Lung microvascular endothelial cell (primary cell): ENCODE measurements around the gene NDFIP2. TPM values are rescaled to one million over a fixed set of nuclear protein-coding genes. Genes with fewer than 3 reads are reported as not detected.
A peak's percentile ranks its signal among the peaks of the same experiment; 100 is the strongest.
"Not testable (repeated sequence)": the region's sequence is repeated elsewhere in the genome, so short reads cannot be mapped to it uniquely, and the experiment has no call there.

Experiments used
- DNase-seq, 2 donors: peaks; one replicate each; pipeline versions ENCODE4 v3.0.0 to v3.0.0-alpha.2; 2010; ENCODE audit warnings: low read depth in 2 of 2
- total RNA-seq: library from RNA; depleted of rRNA; stranded (reverse); fragments of >200 nt; gene quantifications from 2 replicates; pipeline ENCODE4 v1.2.1, GENCODE V29; 2014

NDFIP2 gene
- total RNA-seq, 1 donor from 2014 or later = 22.2 TPM

DNA sequence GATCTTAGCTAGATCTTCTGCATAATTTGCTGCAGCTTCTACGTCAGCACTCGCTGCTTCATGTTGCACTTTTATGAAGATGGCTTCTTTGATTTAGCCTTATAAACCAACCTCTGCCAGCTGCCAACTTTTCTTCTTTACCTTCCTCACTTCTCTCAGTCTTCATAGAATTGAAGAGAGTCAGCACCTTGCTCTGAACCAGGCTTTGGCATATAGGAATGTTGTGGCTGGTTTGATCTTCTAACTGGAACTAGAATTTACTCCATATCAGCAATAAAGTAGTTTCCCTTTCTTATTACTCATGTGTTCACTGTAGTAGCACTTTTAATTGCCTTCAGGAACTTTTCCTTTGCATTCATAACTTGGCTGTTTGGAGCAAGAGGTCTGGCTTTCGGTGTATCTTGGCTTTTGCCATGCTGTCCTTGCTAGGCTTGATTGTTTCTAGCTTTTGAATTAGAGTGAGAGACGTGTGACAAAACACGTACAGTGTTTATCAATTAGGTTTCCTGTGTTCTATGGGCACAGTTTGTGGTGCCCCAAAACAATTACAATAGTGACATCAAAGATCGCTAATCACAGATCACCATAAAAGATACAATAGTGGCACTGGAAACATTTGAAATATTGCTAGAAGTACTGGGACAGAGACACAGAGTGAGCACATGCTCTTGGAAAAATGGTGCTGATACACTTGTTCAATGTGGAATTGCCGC lies 50.7 kb downstream of the NDFIP2 start:
- DNase-seq = no peak

DNA sequence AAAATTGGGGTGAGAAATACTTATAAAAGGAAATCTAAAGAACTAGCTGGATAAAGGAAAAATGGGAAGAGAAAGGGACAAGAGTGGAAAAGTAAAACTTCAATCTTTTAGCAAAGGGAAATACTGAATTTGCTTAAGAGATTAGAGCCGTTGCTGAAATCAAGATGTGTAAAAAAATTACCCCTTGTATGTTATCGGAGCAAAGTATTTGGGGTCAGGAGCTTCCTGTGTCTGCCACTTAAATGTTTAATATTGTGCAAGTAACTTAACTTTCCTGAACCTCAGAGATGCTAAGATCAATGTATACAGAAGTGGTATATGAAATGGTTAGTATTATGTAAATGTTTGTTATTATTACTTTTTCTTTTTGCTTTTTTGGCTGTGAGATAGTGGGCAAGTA lies 51.6 kb downstream of the NDFIP2 start:
- no peak for DNase-seq

DNA sequence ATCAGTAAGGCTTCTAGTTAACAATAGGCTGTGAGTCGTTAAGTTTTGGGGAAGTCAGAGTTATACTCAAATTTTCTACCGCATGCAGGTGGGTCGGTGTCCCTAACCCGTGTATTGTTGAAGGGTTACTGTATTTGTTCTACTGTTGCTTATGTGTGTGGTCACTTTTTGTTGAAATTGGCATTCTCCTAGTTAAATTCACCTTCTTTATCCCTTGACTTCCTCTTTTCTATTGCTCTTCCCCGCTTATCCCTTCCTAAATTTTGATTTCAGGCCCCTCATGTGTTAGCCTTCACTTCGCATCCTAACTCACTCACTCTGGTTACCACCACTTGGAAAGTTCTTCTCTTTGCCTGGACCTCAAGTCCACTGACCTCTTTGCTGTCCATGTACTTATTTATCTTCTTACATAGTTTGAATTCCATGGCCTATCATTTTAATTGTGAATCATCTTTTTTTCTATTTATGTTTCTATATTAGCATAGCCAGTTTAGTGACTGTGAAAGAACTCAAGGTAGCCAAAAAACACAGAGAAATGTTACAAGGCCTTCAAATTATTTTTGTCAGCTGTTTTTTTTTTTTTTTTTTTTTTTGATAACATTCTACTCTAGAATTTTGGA lies 52.9 kb downstream of the NDFIP2 start:
- no peak for DNase-seq

DNA sequence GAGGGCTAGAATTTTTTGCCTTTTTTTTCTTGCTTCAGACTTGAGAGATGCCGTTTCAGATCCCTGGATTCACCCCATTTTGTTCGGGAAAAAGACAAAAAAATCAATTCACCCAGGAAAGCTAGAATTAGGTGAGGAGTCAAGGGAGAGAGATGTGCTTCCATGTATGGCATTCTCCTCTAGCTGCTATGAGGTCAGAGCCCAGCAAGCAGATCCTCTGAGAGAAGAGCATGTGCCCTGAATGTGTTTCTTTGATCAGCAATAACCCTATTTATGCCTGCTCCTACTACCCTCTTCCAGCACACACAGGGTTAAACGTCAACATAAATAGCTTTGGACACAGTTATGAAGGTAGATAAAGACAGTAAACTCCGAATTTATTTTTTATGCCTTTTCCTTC lies 53.6 kb downstream of the NDFIP2 start:
- DNase-seq = no peak

DNA sequence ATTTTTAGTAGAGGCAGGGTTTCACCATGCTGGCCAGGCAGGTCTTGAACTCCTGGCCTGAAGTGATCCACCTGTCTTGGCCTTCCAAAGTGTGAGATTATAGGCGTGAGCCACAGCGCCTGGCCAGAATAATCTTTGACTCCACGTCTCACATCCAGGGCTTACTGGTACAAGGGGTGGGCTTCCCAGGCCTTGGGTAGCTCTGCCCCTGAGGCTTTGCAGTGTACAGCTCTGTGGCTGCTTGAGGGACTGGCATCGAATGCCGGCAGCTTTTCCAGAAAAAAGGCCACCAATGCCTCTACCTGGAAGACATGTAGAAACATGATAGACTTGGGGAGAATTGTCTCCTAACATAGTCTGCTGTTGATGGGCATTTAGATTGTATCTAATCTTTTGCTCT lies 57.8 kb downstream of the NDFIP2 start:
- no peak for DNase-seq

DNA sequence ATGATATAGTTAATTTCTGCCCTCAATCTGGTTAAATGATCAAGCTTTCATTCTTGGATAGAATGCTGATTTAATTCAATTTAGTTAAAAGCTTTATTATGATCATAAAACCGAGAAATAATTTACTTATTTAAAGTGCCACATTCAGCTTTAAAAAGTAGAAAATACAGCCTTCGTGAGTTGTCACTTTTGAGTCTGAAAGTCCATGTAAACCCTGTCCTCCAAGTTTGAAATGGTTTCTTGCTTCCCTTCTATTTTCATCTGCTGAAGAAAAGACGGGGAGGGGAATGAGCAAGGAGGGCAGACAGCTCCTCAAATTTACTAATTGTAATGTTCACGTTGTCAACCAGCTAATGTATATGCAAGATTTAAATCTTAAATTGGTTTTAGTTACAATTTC lies 59.5 kb downstream of the NDFIP2 start:
- DNase-seq = no peak

DNA sequence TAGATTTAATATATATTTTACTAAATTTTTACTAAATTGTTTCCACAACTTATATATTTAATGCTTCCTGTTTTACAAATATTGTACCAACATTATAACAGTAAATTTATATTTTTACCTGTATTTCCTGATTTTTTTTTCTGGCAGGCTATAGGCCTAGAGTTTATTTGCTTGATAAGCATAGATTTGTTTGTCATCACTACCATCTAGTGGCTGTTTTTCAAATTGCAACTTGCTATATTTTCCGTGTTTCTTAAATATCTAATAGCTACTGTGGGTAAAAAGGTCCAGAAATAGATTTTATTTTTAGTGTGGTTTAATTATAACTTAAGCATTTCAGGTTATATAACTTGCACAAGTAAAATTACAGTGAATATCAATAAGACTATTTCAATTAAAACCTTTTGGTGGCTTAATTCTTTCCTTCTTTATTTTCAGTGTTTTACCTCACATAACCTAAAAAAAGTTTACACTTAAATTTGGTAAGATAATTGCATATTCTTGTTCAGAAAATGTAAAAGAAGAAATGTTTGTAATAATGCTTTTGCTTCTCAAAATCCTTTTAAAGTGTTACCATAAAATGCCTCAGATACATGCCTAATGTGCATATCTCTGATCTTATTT lies 60.6 kb downstream of the NDFIP2 start:
- peak; percentile 70 to 81 for DNase-seq

DNA sequence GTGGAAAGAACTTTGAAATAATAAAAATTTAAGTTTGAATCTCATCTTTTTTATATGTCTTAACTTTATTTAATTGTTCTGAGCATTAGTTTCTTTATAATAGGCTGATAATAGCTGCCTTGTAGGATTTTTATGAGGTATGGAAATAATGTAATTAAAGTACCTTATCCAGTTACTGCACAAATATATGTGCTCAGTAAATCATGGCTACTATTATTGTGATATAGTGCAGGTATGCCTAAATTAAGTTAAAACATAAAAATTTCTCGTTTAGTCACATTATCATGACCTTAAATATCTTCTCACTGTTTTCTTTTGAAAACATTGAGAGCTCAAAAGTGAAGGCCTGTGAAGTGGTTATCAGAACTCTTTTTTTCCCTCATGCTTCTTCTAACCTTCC lies 62.9 kb downstream of the NDFIP2 start:
- no peak for DNase-seq

DNA sequence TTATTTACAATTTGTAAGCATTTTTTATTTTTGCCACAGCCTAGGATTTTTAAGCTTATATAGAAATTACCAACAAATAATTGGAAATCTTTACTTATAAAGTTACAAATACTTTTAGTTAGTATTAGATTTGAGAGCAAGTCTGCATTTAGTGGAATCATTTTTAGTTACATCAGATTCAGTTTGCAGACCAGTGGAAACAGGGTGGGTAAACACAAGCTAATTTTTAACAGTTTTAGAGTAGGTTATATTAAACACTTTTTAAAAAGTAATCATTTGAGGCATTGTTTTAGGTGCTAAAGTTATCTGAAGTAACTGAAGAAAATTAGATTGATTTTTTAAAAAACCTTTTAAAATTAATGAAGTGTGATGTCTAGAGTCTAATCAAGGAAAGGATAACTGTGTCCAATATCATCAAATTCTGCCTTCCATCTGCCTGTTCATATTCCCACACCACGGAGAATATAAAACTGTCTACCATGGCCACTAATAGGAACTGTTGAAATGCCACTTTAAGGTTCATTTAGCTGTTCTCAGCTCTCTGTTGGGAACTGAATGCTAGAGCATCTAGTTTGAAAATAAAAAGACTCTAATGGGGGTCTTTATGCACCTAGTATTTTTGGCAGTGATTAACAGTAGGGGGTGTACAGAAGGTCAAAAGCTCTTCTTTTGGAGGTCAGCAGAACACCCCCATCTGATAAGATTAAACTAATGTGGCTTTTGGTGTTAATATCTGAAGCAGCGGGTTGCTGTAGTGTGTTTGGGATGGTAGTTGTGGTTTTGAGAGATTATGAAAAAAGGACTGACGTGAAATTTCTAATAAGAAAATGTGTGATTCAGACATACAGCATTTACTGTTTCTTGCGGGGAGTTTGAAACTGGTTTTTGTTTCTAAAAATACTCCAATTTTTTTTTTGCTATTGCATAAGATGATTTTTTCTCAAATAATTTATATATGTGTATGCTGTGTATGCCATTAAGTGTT lies 66.5 kb downstream of the NDFIP2 start:
- DNase-seq = no peak

DNA sequence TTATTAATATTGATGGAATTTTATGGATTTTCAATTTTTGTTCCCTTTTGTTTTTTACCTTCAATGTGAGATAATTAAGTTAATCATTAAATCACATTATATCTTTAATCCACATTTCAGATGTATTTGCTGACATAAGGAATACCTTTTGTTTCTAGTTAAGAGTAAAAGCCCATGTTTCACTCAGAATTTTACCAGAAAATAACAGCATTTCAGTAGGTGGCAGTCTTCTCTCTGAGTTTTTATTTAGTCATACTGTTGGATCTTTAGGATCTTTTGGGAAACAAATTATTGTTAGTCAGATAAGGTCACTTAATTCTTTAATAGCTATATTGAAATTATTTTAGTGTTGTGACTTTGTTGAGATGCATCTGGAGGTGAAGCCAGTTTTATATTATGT lies 67.9 kb downstream of the NDFIP2 start:
- peak in 1 of 2 donors; percentile 15 for DNase-seq

DNA sequence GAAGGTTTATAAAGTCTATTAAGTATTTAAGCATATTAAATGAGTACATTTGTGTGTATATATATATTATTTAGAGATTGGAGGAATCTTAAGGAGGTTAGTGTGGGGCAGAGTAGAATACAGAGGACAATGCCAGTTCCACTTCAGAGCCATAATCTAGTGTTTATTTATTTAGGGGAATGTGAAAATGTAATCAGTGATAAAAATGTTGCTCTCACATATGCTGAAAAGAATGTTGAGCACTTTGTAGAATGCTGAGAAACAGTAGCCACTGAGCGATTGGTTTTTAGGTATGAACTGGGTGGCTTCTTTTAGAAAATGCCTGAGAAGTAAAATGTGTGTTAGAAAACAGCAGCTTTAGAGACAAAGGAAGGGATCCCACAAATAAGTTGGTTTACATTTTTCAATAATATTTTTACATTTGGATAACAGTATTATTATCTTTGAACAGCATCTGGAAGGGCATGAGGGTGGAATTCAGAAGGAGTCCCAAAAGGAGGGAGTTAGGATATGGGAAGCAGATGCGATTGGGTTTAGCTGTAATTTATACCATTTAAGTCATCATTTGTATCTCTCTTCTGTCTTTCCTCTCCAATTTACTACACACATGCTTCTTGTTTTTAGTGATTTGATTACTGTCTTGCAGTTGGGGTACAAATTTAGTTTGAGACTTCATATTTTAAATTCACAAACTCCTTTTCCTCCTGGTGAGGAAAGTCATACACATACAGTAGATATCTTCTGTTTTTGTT lies 68.6 kb downstream of the NDFIP2 start:
- DNase-seq = no peak

DNA sequence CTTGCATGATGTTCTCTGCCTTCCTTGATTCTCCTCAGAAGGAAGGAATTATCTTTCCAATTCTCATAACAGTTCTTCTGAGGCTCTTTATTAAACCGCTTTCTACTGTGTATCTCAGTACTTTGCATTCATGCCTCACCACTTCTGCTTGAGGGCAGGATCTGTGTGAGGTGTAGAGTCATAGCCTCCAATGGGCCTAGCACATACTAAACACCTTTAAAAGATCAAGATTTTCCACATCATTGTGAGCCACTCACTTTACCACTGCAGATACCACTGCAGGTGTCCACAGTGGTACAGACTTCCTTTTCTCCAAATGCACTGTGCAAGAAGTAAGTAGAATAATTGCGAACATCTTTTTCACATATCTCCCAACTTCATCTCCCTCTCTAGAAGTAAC lies 76.7 kb downstream of the NDFIP2 start:
- DNase-seq = no peak

DNA sequence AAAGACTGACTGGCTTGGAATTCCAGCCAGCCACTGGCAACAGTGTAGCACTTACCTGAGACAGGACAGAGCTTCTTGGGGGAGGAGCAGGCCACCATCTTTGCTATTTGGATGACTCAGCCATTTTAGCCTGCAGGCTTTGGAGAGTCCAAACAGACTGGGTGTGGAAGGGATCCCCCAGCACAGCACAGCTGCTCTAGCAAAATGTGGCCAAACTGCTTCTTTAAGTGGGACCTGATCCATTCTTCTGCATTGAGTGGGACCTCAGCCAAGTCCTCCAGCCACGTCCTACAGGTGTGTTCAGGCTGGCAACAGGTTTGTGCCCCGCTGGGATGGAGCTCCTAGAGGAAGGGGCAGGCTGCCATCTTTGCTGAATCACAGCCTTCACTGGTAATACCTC lies 80.0 kb downstream of the NDFIP2 start:
- no peak for DNase-seq

DNA sequence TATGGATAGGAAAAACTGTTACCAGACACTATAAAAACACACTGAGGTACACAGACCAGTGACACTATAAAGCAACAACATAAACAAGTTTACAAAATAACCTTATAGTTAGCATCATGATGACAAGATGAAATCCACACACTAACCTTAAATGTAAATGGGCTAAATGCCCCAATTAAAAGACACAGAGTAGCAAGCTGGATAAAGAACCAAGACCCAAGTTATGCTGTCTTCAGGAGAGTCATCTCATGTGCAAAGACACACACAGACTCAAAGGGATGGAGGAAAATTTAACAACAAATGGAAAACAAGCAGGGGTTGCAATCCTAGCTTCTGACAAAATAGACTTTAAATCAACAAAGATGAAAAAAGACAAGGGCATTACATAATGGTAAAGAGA lies 81.6 kb downstream of the NDFIP2 start:
- DNase-seq = no peak

DNA sequence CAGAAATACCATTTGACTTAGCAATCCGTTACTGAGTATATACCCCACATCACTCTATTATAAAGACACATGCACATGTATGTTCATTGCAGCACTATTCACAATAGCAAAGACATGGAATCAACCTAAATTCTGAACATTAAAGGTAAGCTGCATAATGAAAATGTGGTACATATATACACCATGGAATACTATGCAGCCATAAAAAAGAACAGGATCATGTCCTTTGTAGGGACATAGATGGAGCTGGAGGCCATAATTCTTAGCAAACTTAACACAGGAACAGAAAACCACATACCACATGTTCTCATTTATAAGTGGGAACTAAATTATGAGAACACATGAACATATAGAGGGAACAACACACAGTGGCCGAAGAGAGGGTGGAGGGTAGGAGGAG lies 85.2 kb downstream of the NDFIP2 start:
- no peak for DNase-seq

DNA sequence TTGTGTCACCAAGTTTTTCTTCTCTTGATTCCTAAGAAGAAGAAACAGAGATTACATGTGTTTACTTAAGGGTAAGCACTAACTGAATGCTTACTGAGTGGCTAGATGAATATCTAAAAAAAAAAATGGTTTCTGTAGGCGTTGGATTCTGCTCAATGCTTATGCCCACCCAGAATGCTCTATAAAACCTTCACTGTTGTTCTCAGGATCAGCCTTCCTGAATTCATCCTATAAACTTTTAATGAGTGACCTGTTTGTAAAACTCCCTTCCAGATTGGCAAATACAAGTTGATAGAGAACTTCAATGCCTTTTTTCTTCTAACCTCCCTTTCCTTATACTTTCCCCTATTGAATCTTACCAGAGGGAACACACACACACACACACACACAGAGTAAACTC lies 90.2 kb downstream of the NDFIP2 start:
- DNase-seq = no peak

DNA sequence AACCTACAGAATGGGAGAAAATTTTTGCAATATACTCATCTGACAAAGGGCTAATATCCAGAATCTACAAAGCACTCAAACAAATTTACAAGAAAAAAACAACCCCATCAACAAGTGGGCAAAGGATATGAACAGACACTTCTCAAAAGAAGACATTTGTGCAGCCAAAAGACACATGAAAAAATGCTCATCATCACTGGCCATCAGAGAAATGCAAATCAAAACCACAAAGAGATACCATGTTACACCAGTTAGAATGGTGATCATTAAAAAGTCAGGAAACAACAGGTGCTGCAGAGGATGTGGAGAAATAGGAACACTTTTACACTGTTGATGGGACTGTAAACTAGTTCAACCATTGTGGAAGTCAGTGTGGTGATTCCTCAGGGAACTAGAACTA lies 92.9 kb downstream of the NDFIP2 start:
- not testable (repeated sequence) for DNase-seq

DNA sequence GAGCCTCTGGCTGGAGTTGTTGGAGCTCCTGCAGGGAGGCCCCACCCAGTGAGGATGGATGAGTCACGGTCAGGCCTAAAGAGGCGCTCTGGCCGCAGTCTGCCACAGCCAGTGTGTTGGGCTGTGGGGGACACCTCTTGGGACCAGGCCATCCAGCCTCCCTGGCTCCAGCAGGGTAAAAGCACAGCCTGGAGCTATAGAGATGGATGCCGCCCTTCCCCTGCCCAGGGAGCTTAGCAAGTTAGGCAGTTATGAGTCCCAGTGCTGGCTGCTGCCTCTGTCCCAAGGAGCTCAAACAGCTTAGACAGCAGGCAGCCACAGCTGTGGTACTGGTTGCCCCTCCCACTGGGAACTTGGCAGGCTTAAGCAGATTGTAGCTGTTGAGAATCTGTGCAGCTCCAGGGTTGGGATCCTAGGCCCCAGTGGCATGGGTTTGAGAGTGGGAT lies 100.9 kb downstream of the NDFIP2 start:
- peak in 1 of 2 donors; percentile 27 for DNase-seq

DNA sequence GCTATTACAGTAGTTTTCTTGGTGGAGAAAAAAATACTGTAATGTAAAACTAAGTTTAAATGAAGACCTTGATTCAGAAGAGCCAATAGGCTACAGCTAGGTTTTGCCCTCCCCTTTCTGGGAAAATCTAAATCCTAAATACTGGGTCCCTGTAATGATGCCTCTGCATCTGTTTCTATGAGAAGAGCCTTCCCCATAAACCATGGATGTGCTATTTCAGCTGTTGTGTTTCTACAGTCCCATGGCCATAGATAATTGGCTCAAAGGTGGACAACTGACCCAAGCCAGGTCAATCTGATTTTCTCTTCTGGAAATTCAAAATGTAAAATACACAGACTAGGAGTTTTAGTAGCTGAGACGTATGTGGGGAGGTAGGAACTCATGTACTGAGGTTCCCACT lies 101.9 kb downstream of the NDFIP2 start:
- DNase-seq = no peak

DNA sequence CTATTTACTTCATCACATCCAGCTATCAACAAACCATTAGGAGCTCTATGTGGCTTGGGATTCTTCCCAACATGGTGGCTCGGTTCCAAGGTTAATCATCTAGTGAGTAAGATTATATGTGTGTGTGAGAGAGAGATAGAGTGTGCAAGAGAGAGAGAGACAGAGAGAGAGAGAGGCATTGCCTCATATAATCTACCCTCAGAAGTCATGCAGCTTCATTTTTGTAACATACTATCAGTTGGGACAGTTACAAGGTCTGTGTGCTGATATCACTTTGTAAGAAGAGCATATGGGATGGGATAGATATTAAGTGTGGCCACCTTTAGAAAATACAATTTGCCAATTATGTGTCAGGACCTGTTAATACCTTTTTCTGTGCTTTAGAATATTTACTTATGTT lies 104.1 kb downstream of the NDFIP2 start:
- DNase-seq = no peak
